K562 (cell line): ENCODE data around the gene HTR1D. TPM values are rescaled to one million over a fixed set of nuclear protein-coding genes. Genes with fewer than 3 reads are reported as not detected.

Experiments
- ATAC-seq: fragments of 200-7000 bp; cut with Tn5 transposase; 3 replicates; pipeline ENCODE4 v1.9.1; 2020; ENCODE audit warnings: moderate library complexity
- BruUV-seq: library from RNA; stranded (reverse); fragments of 400-500 nt; replicated peaks from 2 replicates; lab custom pipeline; 2021; lab: Mats Ljungman, UMichigan
- CTCF ChIA-PET: fragments of 300-600 bp; formaldehyde crosslinking; extraction: SDS; loops from one replicate; lab custom pipeline; 2021; ENCODE audit warnings: low intra/inter-chr PET ratio; lab: Yijun Ruan, JAX
- POLR2A ChIA-PET: fragments of 300-600, 350-650 bp; sonication (Branson Sonifier 250); formaldehyde crosslinking; extraction: SDS; loops from one replicate; lab custom pipeline; 2021; ENCODE audit warnings: antibody characterized with exemption, inconsistent platforms; lab: Yijun Ruan, JAX
- DNase-seq, 4 experiments: peaks; one replicate each; pipeline versions ENCODE4 v3.0.0 to v3.0.0-alpha.2; 2011 to 2018; ENCODE audit warnings: low spot score in 3 of 4, mixed read lengths in 3 of 4; ENCODE audit errors: extremely low read depth in 1 of 4
- FAIRE-seq: peaks from 2 replicates; lab custom pipeline; 2011; peaks lifted over from hg19 to GRCh38; lab: Jason Lieb, UNC
- H2AFZ ChIP-seq: 2 replicates; pipeline ENCODE4 v1.6.0; 2011; ENCODE audit warnings: low read depth, low read length, control low read depth, inconsistent platforms
- H3K27ac ChIP-seq: fragments of 200-600 bp; 3 replicates; pipeline ENCODE4 v1.8.0; 2011; ENCODE audit warnings: low read depth, mild to moderate bottlenecking, control low read depth, inconsistent platforms, low read length, moderate library complexity, mixed read lengths; ENCODE audit errors: extremely low read depth
- H3K27me3 ChIP-seq, 2 experiments: fragments of 300-600 bp in 1 of 2; 2 replicates in 1 of 2; 3 replicates in 1 of 2; pipeline versions ENCODE4 v1.6.0 to v1.8.0; 2011; ENCODE audit warnings: inconsistent platforms in 2 of 2, low read length in 2 of 2, mild to moderate bottlenecking in 1 of 2, mixed read lengths in 1 of 2, moderate library complexity in 1 of 2; ENCODE audit not compliant: control insufficient read depth in 2 of 2, insufficient read depth in 2 of 2
- H3K36me3 ChIP-seq: fragments of 300-600 bp; 3 replicates; pipeline ENCODE4 v1.8.0; 2011; ENCODE audit warnings: mild to moderate bottlenecking, low read length, inconsistent platforms; ENCODE audit not compliant: control insufficient read depth, insufficient read depth
- H3K4me1 ChIP-seq, 2 experiments: fragments of 200-600 bp in 1 of 2; replicated peaks in 1 of 2; 2 replicates in 1 of 2; 3 replicates in 1 of 2; pipeline versions ENCODE4 v1.5.1 to v1.8.0; 2011; ENCODE audit warnings: inconsistent platforms in 2 of 2, low read length in 2 of 2, mild to moderate bottlenecking in 1 of 2, mixed read lengths in 1 of 2, moderate library complexity in 1 of 2; ENCODE audit not compliant: control insufficient read depth in 2 of 2, insufficient read depth in 2 of 2
- H3K4me2 ChIP-seq: 2 replicates; pipeline ENCODE4 v1.6.1; 2011; ENCODE audit warnings: low read length, control low read depth, inconsistent platforms, mixed read lengths; ENCODE audit not compliant: insufficient read depth
- H3K4me3 ChIP-seq: fragments of 200-600 bp; sonication (generic), shearing (Covaris generic); 2 replicates; pipeline ENCODE4 v1.5.1; 2016; ENCODE audit warnings: control low read depth, inconsistent platforms
- H3K79me2 ChIP-seq: fragments of 200-600 bp; 3 replicates; pipeline ENCODE4 v1.8.0; 2011; ENCODE audit warnings: low read length, inconsistent platforms; ENCODE audit not compliant: control insufficient read depth, insufficient read depth
- H3K9ac ChIP-seq, 2 experiments: 2 replicates each; pipeline versions ENCODE4 v1.6.0 to v1.6.1; 2011; ENCODE audit warnings: low read depth in 2 of 2, low read length in 2 of 2, control low read depth in 1 of 2, inconsistent platforms in 1 of 2, mild to moderate bottlenecking in 1 of 2, mixed read lengths in 1 of 2; ENCODE audit not compliant: insufficient read depth in 1 of 2
- H3K9me1 ChIP-seq: one replicate; pipeline ENCODE4 v1.6.0; 2011; ENCODE audit warnings: inconsistent platforms, mild to moderate bottlenecking, low read length, moderate library complexity; ENCODE audit not compliant: control insufficient read depth, insufficient read depth
- H3K9me3 ChIP-seq: replicated peaks from 2 replicates; pipeline ENCODE4 v1.5.1; 2011; ENCODE audit warnings: low read depth, low read length, inconsistent platforms; ENCODE audit not compliant: control insufficient read depth, insufficient read depth
- H4K20me1 ChIP-seq: replicated peaks from 2 replicates; pipeline ENCODE4 v1.6.1; 2011; ENCODE audit warnings: low read length, inconsistent platforms, mixed read lengths; ENCODE audit not compliant: control insufficient read depth, insufficient read depth
- BCOR ChIP-seq: fragments of 450-650 bp; IDR thresholded peaks from 2 replicates; pipeline ENCODE4 v1.6.1; 2016
- STAT5A ChIP-seq: IDR thresholded peaks from 2 replicates; pipeline ENCODE4 v1.6.1; 2012; ENCODE audit warnings: low read length, inconsistent platforms, borderline replicate concordance
- ZKSCAN1 ChIP-seq: fragments of 150-350 bp; IDR thresholded peaks from 2 replicates; pipeline ENCODE4 v1.6.1; 2016; ENCODE audit warnings: low read depth, low read length
- ZNF121 ChIP-seq: sonication (generic); formaldehyde crosslinking; conservative IDR thresholded peaks from 2 replicates; pipeline ENCODE4 v1.8.0; 2022; ENCODE audit warnings: missing genetic modification reagents
- WGBS: fragments of 100-300 bp; shearing (Covaris generic); methylation state at CpG from one replicate; pipeline ENCODE4 v1.1.6; 2016; ENCODE audit warnings: low coverage, mixed read lengths; ENCODE audit not compliant: insufficient coverage; ENCODE audit errors: missing lambda C conversion rate; 5-methylcytosine and 5-hydroxymethylcytosine counted together
- in situ Hi-C: fragments of 300-500 bp; cut with MboI; formaldehyde crosslinking; loops from 4 replicates; pipeline ENCODE4 v1.15.0; 2018; ENCODE audit warnings: inconsistent platforms, mixed read lengths
- intact Hi-C: fragments of 100-400 bp; cut with micrococcal nuclease; formaldehyde crosslinking; loops from 2 replicates; pipeline ENCODE4 v1.14.2; 2022
- polyA plus RNA-seq, 8 experiments: library from polyadenylated mRNA; depleted of rRNA in 4 of 8; stranded (reverse) in 5 of 8; unstranded in 3 of 8; fragments of >200 nt; fragmentation: Nextera tagmentation in 2 of 8; fragmentation: Illumina TruSeq in 1 of 8; extraction: Ambion mirVana in 2 of 8; extraction: Trizol in 1 of 8; gene quantifications; 2 replicates each; pipeline versions ENCODE4 v1.2.1 to v1.2.3, GENCODE V29; 2011 to 2014; ENCODE audit warnings: inconsistent platforms in 1 of 8, missing spikeins in 1 of 8
- total RNA-seq, 7 experiments: library from RNA; depleted of rRNA in 6 of 7; stranded (reverse); fragments of >200 nt in 6 of 7; fragmentation: Illumina TruSeq in 2 of 7; extraction: Trizol in 2 of 7; gene quantifications; 2 replicates each; pipeline versions ENCODE4 v1.2.1 to v1.2.3, GENCODE V29; 2011 to 2021; ENCODE audit warnings: low replicate concordance in 1 of 7
- TF ChIP-seq, protein P1 (sequence below): sonication (generic); formaldehyde crosslinking; IDR thresholded peaks from 2 replicates; pipeline ENCODE4 v1.8.1; 2023; ENCODE audit warnings: mild to moderate bottlenecking, missing genetic modification reagents, moderate library complexity

HTR1D gene
- total and polyA plus RNA-seq, 9 of the 15 experiments (the other 6 are each of a cell fraction or from before 2014, with no cell fraction given), result 0.03 to 0.09 (median 0.04) TPM; not detected in 4

DNA sequence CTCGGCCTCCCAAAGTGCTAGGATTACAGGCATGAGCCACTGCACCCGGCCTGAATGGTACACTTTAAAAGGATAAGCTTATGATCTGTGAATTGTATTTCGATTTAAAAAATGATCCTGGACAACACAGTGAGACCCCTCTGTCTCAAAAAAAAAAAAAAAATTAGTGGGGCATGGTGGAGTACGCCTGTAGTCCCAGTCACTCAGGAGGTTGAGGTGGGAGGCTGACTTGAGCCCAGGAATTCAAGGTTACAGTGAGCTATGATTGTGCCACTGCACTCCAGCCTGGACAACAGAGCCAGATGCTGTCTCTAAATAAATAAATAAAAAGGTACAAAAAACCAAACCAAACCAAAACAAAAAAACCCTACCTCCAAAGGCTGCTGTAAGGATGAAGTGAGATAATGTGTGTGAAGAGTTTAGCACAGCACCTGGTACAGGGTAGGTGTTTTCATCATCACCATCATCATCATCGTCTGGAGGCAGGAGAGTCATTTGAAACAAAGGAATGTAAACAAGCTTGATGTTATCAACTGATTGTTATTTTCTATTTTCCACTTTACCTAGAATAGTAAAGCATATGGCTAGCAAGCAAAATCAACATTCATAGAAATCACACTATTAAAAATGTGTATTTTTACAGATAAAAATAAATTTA lies 22.5 kb upstream of the HTR1D start:
- Histone ChIP-seq H3K9me1 (no peaks in the 10 kb centered on the region), H3K4me1 (peaks cover 0 to 4% of the 10 kb centered on the region in 2 experiments; a peak in 3 of 5 replicates), H3K9ac (no peak overlapping the region), H3K27ac (no peak overlapping the region), H2AFZ (no peak overlapping the region), H3K36me3 (no peaks in the 10 kb centered on the region), H3K79me2 (no peaks in the 10 kb centered on the region), H3K4me2 (no peak overlapping the region), H3K9me3 (no peaks in the 10 kb centered on the region), H4K20me1 (no peaks in the 10 kb centered on the region), H3K4me3 (no peak overlapping the region), H3K27me3 (no peaks in the 10 kb centered on the region)
- ChIA-PET POLR2A (interaction anchor here (0.8 kb wide), 1 partner anchor 9 kb away, joined by 3 read pairs; no protein-coding TSS in a partner anchor), CTCF (no interaction called here)
- peak; percentile 68 for TF ChIP-seq ZNF121 (CRISPR knock-in tag)
- TF ChIP-seq BCOR, result peak; percentile 33; the same call in 1 of the 2 replicates
- TF ChIP-seq, protein P1, sequence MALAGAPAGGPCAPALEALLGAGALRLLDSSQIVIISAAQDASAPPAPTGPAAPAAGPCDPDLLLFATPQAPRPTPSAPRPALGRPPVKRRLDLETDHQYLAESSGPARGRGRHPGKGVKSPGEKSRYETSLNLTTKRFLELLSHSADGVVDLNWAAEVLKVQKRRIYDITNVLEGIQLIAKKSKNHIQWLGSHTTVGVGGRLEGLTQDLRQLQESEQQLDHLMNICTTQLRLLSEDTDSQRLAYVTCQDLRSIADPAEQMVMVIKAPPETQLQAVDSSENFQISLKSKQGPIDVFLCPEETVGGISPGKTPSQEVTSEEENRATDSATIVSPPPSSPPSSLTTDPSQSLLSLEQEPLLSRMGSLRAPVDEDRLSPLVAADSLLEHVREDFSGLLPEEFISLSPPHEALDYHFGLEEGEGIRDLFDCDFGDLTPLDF, result no peak
- ATAC-seq, result no peak
- DNase-seq, result no peak
- intact Hi-C loops (no loop called here), in situ Hi-C loops (no loop called here)
- BruUV-seq, result no TSS peak
- WGBS, result 15% methylated on average over 5 of the region's 5 CpGs
- no peak for FAIRE-seq

DNA sequence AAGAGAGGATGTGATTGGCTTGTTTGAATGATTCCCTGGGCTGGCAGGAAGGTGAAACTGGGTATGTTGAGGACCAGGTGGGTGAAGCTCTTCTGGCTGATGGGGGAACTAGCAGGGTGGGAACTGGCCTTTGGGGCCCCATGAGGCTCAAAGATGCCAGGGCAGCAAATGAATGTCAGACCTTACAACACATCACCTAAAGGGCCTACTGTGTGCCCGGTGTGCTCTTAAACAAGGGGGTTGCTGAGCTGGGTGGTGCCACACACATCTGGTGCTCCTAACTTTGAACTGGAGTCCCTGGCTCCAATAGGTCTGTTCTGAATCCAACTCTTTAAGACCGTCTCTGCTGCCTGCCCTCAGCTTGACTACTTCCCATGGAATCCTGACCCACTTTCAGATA lies 21.3 kb upstream of the HTR1D start:
- H3K36me3 ChIP-seq, result no peaks in the 10 kb centered on the region
- no peak overlapping the region for H3K9ac ChIP-seq
- no peak overlapping the region for H2AFZ ChIP-seq
- in situ Hi-C loops, result no loop called here
- no peaks in the 10 kb centered on the region for H3K79me2 ChIP-seq
- TF ChIP-seq STAT5A, result no peak
- TF ChIP-seq ZKSCAN1, result peak; percentile 93
- DNase-seq, result no peak
- POLR2A ChIA-PET, result interaction anchor here (0.6 to 1.0 kb wide), 3 partner anchors 92 to 1589 kb away, joined by 3 to 6 read pairs (median 3); no protein-coding TSS in a partner anchor
- no peaks in the 10 kb centered on the region for H3K9me1 ChIP-seq
- WGBS, result 59% methylated on average over 2 of the region's 2 CpGs
- no peak overlapping the region for H3K4me3 ChIP-seq
- H3K4me1 ChIP-seq, result peaks cover 0 to 4% of the 10 kb centered on the region in 2 experiments; a peak in 2 of 5 replicates
- intact Hi-C loops, result no loop called here
- H4K20me1 ChIP-seq, result no peaks in the 10 kb centered on the region
- no peaks in the 10 kb centered on the region for H3K9me3 ChIP-seq
- FAIRE-seq, result no peak
- CTCF ChIA-PET, result no interaction called here
- no peak overlapping the region for H3K4me2 ChIP-seq
- H3K27ac ChIP-seq, result no peak overlapping the region
- no peaks in the 10 kb centered on the region for H3K27me3 ChIP-seq
- BruUV-seq, result no TSS peak
- no peak for ATAC-seq
